NCI-H187 (cell line): ENCODE measurements around the gene DBX2.
"Not testable (repeated sequence)": the region's sequence is repeated elsewhere in the genome, so short reads cannot be mapped to it uniquely, and the experiment has no call there.

Source experiments
- DNase-seq, 2 experiments: peaks; one replicate each; lab custom pipeline; 2025; lab: John Stamatoyannopoulos, UW

Gene DBX2

GRCh38 chr12:45010059-45010458 lies 40.8 kb downstream of the DBX2 start:
- DNase-seq = no peak

- DNase-seq = no peak
These were observed 42.7 kb downstream of the DBX2 start for GRCh38 chr12:45008211-45008610.

GRCh38 chr12:44999355-44999754 lies 51.5 kb downstream of the DBX2 start:
- no peak for DNase-seq

GRCh38 chr12:44993161-44993560 lies 57.7 kb downstream of the DBX2 start:
- DNase-seq = no peak

GRCh38 chr12:44984863-44985262 lies 66.0 kb downstream of the DBX2 start:
- DNase-seq = not testable (repeated sequence)

- DNase-seq = no peak
These were observed 71.0 kb downstream of the DBX2 start for GRCh38 chr12:44979918-44980317.

GRCh38 chr12:44976246-44976645 lies 74.7 kb downstream of the DBX2 start:
- DNase-seq = no peak

GRCh38 chr12:44972746-44973421 lies 78.0 kb downstream of the DBX2 start:
- peak in 1 of 2 experiments; percentile 7 for DNase-seq

- no peak for DNase-seq
These were observed 81.9 kb downstream of the DBX2 start for GRCh38 chr12:44968965-44969364.
